Measurements from ENCODE around the gene RCAN3.

DNA sequence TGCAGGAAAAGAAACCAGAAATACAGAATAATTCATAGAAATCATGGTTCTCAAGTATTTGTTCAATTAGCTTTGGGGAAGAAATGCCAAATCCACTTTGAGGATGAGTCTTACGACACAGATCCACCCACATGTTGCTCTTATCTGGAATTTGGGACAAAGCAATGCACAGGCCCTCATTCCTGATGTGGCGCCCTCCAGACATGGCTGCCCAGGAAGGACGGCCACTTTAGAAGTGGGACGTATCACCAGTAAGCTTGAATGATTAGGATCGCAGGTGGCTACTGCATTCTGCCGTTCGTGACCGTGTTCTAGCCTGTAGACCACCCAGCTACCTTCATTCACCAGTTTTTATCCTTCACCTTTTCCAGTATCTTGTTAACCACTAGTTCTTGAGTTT lies 33.1 kb downstream of the RCAN3 start:
- TF ChIP-seq POLR2A (IDR thresholded peaks at IDR 0.05): no peak
- TF ChIP-seq, protein P1, sequence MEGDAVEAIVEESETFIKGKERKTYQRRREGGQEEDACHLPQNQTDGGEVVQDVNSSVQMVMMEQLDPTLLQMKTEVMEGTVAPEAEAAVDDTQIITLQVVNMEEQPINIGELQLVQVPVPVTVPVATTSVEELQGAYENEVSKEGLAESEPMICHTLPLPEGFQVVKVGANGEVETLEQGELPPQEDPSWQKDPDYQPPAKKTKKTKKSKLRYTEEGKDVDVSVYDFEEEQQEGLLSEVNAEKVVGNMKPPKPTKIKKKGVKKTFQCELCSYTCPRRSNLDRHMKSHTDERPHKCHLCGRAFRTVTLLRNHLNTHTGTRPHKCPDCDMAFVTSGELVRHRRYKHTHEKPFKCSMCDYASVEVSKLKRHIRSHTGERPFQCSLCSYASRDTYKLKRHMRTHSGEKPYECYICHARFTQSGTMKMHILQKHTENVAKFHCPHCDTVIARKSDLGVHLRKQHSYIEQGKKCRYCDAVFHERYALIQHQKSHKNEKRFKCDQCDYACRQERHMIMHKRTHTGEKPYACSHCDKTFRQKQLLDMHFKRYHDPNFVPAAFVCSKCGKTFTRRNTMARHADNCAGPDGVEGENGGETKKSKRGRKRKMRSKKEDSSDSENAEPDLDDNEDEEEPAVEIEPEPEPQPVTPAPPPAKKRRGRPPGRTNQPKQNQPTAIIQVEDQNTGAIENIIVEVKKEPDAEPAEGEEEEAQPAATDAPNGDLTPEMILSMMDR (IDR thresholded peaks at IDR 0.05): no peak

Measured in thyroid gland (tissue), 4 donors.